GM12872 (cell line): ENCODE data around the gene ANKRD63.

Experiments
- TF ChIP-seq, protein P1 (sequence below): IDR thresholded peaks from 3 replicates; pipeline ENCODE4 v1.5.1; 2011; ENCODE audit warnings: low read depth, mild to moderate bottlenecking, low read length, moderate library complexity; ENCODE audit not compliant: insufficient read depth

ANKRD63 gene, protein sequence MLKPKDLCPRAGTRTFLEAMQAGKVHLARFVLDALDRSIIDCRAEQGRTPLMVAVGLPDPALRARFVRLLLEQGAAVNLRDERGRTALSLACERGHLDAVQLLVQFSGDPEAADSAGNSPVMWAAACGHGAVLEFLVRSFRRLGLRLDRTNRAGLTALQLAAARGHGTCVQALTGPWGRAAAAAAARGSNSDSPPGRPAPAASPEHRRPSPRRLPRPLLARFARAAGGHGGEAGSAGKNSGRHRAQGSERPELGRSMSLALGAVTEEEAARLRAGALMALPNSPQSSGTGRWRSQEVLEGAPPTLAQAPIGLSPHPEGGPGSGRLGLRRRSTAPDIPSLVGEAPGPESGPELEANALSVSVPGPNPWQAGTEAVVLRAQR

DNA sequence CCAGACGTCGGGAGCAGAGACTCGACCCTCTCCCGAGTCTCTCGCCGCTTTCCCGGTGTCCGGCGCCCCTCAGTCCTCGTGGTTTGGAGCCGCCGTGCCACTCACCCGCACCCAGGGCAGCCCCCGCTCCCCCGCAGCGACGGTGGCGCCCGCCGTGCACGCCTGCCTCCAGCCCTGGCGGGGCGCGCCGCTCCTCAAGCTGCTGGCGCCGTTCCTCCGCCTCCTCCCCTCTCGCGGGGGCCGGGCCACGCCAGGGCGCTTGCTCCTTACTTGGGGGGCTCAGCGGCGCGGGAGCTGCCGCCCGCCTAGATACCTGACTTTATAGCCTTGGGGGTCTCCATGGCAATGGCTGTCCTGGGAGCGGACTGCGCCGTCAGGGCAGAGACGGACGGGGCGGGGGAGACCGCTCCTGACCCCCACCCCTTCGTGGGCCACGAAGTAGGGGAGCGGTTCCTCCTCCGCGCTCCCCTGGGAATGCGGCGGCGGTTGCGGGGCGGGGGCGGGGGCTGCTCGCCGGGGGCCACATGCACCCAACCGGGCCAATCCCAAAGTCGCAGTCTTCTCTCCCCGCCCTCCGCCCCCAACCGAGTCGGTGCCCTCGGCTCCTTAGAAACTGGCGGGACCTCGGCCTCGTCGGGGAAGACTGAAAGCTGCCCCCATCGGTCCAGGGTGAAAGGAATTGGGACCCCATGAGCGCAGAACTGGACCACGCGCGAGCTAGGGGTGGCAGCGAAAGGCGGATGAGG, at the start of gene ANKRD63:
Gene ANKRD63 (minus strand): TSS at position 196 of the 746 bp plus-strand sequence. CDS start 478 bp downstream, outside the sequence.
- TF ChIP-seq, protein P1, sequence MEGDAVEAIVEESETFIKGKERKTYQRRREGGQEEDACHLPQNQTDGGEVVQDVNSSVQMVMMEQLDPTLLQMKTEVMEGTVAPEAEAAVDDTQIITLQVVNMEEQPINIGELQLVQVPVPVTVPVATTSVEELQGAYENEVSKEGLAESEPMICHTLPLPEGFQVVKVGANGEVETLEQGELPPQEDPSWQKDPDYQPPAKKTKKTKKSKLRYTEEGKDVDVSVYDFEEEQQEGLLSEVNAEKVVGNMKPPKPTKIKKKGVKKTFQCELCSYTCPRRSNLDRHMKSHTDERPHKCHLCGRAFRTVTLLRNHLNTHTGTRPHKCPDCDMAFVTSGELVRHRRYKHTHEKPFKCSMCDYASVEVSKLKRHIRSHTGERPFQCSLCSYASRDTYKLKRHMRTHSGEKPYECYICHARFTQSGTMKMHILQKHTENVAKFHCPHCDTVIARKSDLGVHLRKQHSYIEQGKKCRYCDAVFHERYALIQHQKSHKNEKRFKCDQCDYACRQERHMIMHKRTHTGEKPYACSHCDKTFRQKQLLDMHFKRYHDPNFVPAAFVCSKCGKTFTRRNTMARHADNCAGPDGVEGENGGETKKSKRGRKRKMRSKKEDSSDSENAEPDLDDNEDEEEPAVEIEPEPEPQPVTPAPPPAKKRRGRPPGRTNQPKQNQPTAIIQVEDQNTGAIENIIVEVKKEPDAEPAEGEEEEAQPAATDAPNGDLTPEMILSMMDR = no peak

DNA sequence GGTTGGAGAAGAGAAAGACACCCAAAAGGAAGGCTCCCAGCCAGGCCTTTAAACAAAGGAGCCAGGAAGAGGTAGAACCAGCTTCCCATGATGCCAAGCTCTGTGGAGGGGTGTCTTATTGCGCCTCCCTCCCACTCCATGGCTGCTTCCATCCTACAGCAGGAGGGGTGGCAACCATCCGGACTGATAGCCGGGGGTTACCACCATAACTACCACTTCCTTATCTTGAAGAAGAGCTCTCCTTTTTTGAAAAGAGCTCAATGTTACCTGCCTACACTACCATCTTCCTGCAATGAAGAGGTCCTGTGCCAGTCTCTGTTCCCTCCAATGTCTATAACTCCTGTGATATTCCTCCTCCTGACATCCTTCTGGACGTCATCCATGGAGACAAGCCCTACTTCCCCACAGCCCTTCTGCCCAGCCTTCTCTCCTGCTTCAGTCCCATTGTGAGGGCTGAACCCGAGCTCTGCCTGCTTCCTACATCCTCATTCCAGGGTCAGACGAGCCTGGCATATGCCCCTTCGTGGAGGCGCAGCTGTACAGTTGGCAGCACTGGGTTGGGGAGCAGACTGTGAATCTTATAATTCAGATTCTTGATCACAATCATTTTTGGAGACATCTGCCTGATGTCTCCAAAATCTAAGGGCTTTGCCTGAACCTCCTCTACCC, 49.4 kb upstream of the ANKRD63 start:
- TF ChIP-seq, protein P1 = no peak

DNA sequence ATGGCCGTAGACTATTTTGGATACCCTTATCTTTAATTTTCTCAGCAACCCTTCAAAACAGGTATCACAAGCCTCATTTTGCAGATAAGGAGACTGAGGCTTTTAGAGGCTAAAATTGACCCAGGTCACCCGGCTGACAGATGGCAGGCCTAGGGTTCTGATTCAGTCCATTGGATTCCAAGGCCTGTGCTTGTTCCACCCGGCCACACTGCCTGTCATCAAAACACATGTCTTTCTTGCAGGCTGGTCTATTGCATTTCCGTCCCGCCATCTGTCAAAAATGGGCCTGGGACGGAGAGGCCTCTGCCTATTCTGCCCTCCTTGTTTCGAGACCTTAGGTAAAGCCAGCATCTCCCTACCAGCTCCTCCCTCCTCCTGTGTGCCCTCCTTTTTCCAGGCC, 48.8 kb upstream of the ANKRD63 start:
- TF ChIP-seq, protein P1 = no peak

DNA sequence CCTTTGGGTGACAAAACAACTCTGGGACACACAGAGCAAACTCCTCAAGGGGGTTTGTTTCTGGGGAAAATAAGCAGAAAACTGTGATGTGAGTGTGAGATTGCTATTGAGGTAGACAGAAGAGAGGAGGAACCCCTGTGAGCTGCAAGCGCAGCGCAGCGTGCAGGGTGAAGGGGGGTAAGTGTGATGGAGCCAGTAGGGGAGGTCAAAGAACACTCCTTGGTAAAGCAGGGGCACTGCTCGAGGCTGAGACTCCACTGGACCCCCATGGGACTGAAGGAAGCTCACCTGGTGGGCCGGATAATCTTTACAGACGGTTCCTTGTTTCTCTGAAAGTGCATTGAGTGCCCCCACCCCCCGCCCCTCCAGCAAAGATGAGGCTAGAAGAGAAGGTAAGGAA, 48.2 kb upstream of the ANKRD63 start:
- TF ChIP-seq, protein P1 = no peak

DNA sequence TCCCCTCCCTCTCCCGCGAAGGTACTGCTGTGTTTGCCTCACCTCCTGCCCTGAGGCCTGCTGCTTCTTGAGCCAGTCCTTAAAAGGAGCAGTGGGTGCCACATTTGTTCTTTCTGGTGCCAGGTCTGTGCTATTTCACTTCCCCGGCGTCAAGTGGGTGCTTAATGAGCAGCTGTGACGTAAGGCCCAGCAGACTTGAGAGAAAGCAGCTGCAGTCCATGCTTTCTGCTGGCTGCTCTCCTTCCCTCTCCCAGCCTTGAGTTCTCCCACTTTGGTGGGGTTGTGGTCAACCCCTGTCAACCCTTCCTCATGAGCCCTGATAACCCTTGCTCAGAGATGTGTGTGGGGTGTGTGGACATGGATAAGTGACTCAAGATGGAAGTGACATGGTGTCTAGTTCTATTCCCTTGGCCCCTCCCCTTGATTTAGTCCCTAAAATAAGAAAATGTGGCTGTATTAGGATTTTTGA, 47.5 kb upstream of the ANKRD63 start:
- TF ChIP-seq, protein P1 = no peak

DNA sequence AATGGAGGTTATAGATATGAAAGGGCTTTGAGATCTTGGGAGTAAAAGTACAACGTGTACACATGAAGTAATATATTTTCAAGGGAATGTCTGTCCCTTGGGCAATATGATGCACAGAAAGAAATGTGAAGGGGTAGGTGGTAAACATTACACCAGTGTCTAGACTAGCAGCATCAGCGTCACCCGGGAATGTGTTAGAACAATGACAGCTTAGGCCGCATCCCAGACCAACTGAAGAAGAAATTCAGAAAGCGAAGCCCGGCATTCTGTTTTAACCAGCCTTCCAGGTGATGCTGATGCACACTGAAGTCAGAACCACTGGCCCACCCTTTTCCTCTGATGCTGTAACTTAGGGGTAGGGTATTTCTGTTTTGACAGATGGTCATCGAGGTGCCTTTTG, 46.9 kb upstream of the ANKRD63 start:
- TF ChIP-seq, protein P1 = no peak

DNA sequence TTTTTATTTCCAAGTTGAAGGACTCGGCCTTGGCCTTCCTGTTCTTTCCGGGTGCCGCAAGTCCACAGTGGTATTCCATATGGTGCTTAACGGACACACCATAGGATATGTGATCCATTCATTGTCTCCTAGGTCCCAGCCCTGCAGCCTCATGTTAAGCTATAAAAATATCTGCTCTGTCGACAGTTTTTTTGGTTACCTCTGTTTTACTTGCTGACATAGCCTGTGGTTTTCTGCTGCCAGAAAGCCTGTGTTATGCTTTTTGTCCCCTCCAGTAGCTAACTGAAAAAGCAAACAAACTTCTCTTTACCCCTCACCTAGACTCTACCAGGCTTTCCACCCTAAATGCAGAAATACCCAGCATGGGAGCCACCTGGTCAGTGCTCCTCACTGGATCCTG, 45.9 kb upstream of the ANKRD63 start:
- TF ChIP-seq, protein P1 = no peak
